Uterus (tissue), 2 donors: ENCODE measurements around the gene NYNRIN.

ENCODE experiments used
- CTCF ChIP-seq, 4 experiments: fragments of 200-600 bp in 2 of 4; fragments of 450-650 bp in 2 of 4; sonication (generic) in 2 of 4; IDR thresholded peaks; one replicate each; pipeline ENCODE4 v1.5.1; 2016 to 2019; ENCODE audit warnings: antibody characterized with exemption in 4 of 4, mild to moderate bottlenecking in 2 of 4, moderate library complexity in 1 of 4
- POLR2A ChIP-seq, 2 donors: fragments of 450-650 bp; IDR thresholded peaks; one replicate each; pipeline ENCODE4 v1.6.1; 2016; ENCODE audit warnings: antibody characterized with exemption in 2 of 2, mild to moderate bottlenecking in 1 of 2, moderate library complexity in 1 of 2

GRCh38 chr14:24389226-24389848, 9.5 kb upstream of the NYNRIN start:
- no peak for TF ChIP-seq POLR2A (IDR thresholded peaks at IDR 0.05)
- no peak for TF ChIP-seq CTCF (IDR thresholded peaks at IDR 0.05)
